Nephron (organoid): ENCODE data around the gene HIVEP2.

ENCODE experiments used
- H3K27ac Mint-ChIP-seq, 3 experiments: 2 replicates each; pipeline ENCODE4 v1.8.0; 2020; ENCODE audit warnings: mixed read lengths in 3 of 3, mild to moderate bottlenecking in 2 of 3, moderate library complexity in 1 of 3
- H3K27me3 Mint-ChIP-seq: 2 replicates; pipeline ENCODE4 v1.8.0; 2021; ENCODE audit warnings: low read depth, mild to moderate bottlenecking, moderate library complexity, mixed read lengths
- H3K36me3 Mint-ChIP-seq: 2 replicates; pipeline ENCODE4 v1.8.0; 2020; ENCODE audit warnings: low read depth, mixed read lengths
- H3K4me1 Mint-ChIP-seq: 2 replicates; pipeline ENCODE4 v1.8.0; 2020; ENCODE audit warnings: mixed read lengths
- H3K4me3 Mint-ChIP-seq, 3 experiments: 2 replicates each; pipeline ENCODE4 v1.8.0; 2020; ENCODE audit warnings: mild to moderate bottlenecking in 3 of 3, mixed read lengths in 3 of 3, moderate library complexity in 2 of 3
- H3K9me3 Mint-ChIP-seq: 2 replicates; pipeline ENCODE4 v1.8.0; 2020; ENCODE audit warnings: mixed read lengths
- CTCF ChIP-seq, 3 experiments: fragments of 200-600 bp; sonication (generic); IDR thresholded peaks; one replicate each; pipeline ENCODE4 v1.5.0; 2021; ENCODE audit warnings: antibody characterized with exemption in 3 of 3; ENCODE audit not compliant: unreplicated experiment in 3 of 3

HIVEP2 gene

GRCh38 chr6:142841915-142842314 lies 103.1 kb downstream of the HIVEP2 start:
- Mint-ChIP-seq H3K9me3 (no peaks in the 10 kb centered on the region), H3K36me3 (no peaks in the 10 kb centered on the region), H3K4me3 (peak overlapping the region in 1 of 3 experiments; percentile 24), H3K27me3 (no peaks in the 10 kb centered on the region), H3K4me1 (peaks cover 50% of the 10 kb centered on the region), H3K27ac (peak overlapping the region; percentile 55 to 88 (median 71))
- TF ChIP-seq CTCF (IDR thresholded peaks at IDR 0.05; ENCODE audit: unreplicated experiment in 3 of 3): no peak

GRCh38 chr6:142839686-142840040 lies 105.3 kb downstream of the HIVEP2 start:
- peaks cover 34% of the 10 kb centered on the region for H3K4me1 Mint-ChIP-seq
- H3K27ac Mint-ChIP-seq: peak overlapping the region in 2 of 3 experiments; percentile 23 to 50
- no peak for TF ChIP-seq CTCF (IDR thresholded peaks at IDR 0.05; ENCODE audit: unreplicated experiment in 3 of 3)
- H3K27me3 Mint-ChIP-seq: no peaks in the 10 kb centered on the region
- no peaks in the 10 kb centered on the region for H3K36me3 Mint-ChIP-seq
- H3K9me3 Mint-ChIP-seq: no peaks in the 10 kb centered on the region
- H3K4me3 Mint-ChIP-seq: no peak overlapping the region

GRCh38 chr6:142838821-142839685 lies 105.9 kb downstream of the HIVEP2 start:
- H3K4me1 Mint-ChIP-seq: peaks cover 28% of the 10 kb centered on the region
- peak overlapping the region in 2 of 3 experiments; percentile 23 to 50 for H3K27ac Mint-ChIP-seq
- no peaks in the 10 kb centered on the region for H3K27me3 Mint-ChIP-seq
- H3K9me3 Mint-ChIP-seq: no peaks in the 10 kb centered on the region
- no peaks in the 10 kb centered on the region for H3K36me3 Mint-ChIP-seq
- no peak overlapping the region for H3K4me3 Mint-ChIP-seq
- no peak for TF ChIP-seq CTCF (IDR thresholded peaks at IDR 0.05; ENCODE audit: unreplicated experiment in 3 of 3)

DNA sequence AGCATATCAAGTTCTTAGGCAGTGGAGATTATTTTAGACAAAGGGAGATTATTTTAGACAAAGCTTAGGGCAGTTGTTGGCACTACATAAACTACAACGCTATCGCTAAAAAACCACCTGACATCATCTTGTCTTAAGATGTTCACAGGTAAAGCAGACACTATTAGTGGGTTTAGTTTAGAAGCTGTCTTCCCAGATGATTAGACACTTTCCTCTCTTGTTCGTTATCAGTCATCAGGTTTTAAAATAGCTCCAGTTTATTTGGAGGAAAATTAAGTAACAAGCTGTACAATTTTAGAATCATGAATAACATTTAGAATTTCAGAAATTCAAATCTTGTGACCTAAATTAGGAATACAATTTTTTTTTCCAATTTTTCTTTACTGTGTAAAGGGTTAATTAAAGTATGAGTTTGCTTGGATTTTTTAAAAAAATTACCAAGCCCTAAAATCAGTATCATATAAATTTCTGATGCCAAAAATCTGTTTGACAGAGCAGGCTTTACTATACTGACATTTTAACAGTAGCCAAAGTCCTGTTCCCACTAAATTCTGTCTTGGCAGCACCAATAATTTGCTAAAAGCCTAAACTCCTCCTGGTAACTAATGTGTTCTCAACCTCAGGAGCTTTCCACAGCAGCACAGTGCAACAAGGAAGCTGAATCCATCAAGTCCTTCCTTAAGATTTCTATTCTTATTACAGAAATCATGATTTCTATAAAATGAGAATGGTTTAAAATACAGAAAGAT lies 109.0 kb downstream of the HIVEP2 start:
- no peaks in the 10 kb centered on the region for H3K9me3 Mint-ChIP-seq
- no peaks in the 10 kb centered on the region for H3K36me3 Mint-ChIP-seq
- H3K4me1 Mint-ChIP-seq: peaks cover 7% of the 10 kb centered on the region
- H3K4me3 Mint-ChIP-seq: no peak overlapping the region
- H3K27ac Mint-ChIP-seq: no peak overlapping the region
- no peaks in the 10 kb centered on the region for H3K27me3 Mint-ChIP-seq
- TF ChIP-seq CTCF (IDR thresholded peaks at IDR 0.05; ENCODE audit: unreplicated experiment in 3 of 3): no peak

DNA sequence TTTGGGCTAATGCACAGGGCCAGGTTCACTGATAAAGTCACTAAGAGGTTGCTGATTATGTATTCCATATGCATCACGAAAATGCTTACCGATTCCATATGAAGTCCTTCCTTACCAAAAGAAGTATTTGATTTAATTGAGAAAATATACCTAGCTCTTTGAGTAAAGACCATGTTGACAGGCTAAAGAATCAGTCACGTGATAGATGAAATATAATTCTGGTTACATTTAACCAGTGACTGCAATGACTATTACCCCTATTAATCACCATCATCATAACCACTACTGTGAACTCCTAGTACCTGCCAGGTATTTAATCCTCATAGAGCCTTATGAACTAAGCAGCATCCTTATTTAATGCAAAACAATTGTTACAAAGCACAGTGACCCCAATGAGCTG lies 110.1 kb downstream of the HIVEP2 start:
- no peaks in the 10 kb centered on the region for H3K36me3 Mint-ChIP-seq
- H3K27ac Mint-ChIP-seq: no peak overlapping the region
- no peaks in the 10 kb centered on the region for H3K9me3 Mint-ChIP-seq
- H3K4me3 Mint-ChIP-seq: no peak overlapping the region
- no peaks in the 10 kb centered on the region for H3K27me3 Mint-ChIP-seq
- no peak for TF ChIP-seq CTCF (IDR thresholded peaks at IDR 0.05; ENCODE audit: unreplicated experiment in 3 of 3)
- peaks cover 11% of the 10 kb centered on the region for H3K4me1 Mint-ChIP-seq
